NCI-H774 (cell line): ENCODE results near the gene MOGAT1.
"Not testable (repeated sequence)": the region's sequence is repeated elsewhere in the genome, so short reads cannot be mapped to it uniquely, and the experiment has no call there.

Experiments
- DNase-seq: peaks from one replicate; lab custom pipeline; 2025; lab: John Stamatoyannopoulos, UW

MOGAT1 gene

DNA sequence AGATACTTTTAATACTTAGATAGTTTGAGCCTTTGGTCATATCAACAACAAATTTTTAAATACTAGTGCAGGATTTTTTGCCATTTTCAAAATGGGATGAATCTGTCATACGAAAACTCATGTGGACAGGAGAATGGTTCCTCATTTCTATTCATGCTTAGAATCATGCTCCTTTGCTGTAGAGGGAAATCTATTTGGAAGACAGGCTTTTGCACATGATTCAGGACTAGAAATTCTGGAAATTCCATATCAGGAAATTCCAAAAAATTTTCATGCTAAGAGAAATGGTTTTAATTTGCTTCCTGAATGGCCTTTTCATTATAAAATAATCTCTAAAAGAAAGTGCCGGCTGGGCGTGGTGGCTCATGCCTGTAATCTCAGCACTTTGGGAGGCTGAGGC is 39.3 kb downstream of the MOGAT1 start:
- DNase-seq, result no peak

DNA sequence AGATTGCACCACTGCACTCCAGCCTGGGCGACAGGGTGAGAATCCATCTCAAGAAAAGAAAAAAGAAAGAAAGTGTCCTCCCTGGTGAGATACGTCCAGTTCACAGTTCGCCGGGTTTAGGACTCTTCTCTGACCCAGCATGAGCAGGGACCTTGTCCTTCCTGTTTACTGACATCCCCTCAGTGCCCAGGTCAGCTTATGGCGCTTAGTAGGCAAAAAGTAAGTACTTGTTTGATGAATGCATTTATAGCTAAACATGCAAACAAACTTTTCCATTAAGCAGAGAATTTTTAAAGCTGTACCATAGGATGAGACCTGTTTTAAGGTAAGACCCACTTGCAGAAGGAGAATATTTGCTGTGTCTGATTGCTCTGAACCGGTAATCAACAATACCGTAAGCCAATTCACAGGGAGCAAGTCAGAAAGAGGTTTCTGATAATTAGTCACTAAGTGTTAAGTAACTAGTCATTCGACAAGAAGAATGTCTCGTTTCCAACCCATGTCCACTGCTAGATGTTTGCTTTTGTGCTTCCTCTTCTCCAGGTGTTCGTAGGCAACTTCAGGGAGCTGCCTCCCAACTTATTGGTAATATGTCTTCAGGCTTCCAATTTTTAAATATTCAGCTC is 40.0 kb downstream of the MOGAT1 start:
- DNase-seq, result no peak

DNA sequence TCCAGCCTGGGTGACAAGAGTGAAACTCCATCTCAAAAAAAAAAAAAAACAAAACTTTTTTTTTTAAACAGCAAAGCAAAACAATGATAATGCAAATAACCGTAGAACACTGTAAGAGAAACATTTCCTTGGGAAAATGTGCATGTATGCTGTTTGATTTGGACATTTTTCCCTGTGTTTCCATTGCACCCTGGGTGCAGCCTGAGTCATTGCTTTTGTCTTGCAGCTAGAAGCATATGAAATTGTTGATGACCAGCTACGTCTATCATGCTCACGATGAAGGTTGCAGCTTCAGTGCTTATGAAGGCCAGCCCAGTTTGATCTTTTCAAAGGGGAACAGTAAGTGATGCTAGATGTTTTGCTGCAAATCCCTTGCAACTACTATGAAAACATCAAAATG is 41.5 kb downstream of the MOGAT1 start:
- DNase-seq, result no peak

DNA sequence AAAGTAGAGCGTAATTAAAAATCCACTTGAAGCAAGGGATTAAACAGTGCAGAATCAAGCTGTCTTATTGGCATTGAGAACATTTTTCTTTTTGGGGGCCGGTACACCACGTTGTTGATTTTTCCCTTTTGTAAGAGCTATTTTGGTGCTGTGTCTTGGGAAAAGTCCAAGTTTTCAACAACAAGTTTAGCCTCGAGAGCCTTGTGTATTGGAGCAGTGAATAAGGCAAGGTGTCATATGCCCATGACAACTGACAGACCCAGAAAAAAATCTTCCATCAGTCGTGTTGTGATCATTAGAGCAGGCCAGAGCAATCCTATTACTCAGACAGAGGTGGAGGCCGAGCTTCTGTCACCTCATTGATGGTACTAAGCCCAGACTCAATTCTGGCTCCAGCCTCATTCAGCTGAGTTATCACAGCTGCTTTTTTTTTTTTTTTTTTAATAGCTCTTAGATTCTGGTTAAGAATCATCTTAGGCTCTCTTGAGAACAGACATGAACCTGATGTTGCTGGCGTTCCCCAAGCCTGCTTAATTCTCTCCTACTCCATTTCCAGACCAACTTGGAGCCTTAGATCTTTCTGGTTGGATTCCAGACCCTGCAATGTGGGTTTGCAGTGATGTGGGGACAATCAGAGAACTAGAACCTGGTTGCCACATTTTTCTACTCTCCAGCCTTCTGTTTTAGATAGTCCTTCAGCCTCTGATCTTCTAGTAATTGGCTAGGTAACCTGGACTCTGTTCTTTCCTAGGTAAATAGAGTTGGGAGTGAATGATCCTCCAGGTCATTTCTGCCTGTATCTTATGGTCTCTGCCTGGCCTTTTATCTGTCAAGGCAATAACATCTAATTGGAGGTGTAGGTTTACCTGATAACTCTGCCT is 43.1 kb downstream of the MOGAT1 start:
- no peak for DNase-seq

DNA sequence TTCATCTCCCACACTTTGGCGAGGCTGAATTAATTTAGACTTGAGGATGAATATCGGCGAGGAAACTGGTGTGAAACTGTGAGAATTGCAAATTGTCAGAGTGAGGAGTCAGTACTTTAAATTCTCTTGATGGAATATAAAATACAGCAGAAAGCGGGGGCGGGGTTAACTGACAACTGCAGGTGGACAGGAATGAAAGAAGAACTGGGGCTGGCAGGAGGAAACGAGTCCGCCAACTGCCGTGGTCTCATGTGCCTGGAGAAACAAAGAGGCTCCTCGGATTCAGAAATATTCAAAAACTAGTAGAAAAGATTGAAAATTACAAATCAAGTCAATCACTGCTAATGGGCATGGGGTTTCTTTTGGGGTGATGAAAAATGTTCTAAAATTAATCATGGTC is 44.3 kb downstream of the MOGAT1 start:
- no peak for DNase-seq

DNA sequence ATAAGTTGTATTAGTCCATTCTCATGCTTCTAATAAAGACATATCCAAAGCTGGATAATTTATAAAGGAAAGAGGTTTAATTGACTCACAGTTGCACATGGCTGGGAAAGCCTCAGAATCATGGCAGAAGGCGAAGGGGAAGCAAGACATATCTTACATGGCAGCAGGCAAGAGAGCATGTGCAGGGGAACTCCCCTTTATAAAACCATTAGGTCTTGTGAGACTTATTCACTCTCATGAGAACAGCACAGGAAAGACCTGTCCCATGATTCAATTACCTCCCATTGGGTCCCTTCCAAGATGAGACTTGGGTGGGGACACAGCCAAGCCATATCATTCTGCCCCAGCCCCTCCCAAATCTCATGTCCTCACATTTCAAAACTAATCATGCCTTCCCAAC is 48.3 kb downstream of the MOGAT1 start:
- DNase-seq, result not testable (repeated sequence)

DNA sequence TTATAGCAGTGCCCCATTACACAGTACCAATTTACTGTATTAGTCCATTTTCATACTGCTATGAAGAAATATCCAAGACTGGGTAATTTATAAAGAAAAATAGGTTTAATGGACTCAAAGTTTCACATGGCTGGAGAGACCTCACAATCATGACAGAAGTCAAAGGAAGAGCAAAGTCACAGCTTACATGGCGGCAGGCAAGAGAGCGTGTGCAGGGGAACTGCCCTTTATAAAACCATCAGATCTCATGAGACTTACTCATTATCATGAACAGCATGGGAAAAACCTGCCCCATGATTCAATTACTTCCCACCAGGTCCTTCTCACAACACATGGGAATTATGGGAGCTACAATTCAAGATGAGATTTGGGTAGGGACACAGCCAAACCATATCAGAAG is 50.1 kb downstream of the MOGAT1 start:
- DNase-seq, result not testable (repeated sequence)

DNA sequence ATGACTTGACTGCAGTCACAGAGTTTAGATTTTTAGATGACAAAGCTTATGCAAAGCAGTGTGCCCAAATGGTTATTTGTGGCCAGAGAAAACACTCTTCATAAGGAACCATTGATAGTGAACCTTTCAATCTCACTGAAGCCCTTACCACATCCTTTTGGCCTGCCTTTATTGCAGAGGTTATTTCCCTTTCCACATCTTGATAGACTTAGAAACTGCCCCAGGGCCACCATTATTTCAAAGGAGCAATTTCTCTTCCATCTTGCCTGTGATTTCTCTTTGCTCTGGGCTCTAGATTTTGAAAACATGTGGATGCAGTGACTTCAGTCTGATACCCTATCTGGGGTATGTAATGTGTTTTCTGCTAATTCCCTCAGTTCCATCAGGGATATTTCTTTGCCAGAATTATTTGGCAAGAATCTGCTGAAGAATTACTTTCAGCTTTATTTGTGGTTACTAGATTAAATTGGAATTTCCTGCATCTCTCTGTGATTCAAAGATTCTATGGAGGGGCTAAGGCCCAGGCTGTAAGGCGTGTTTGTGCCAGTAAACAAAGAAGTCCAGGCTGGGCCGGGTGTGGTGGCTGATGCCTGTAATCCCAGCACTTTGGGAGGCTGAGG is 51.0 kb downstream of the MOGAT1 start:
- no peak for DNase-seq

DNA sequence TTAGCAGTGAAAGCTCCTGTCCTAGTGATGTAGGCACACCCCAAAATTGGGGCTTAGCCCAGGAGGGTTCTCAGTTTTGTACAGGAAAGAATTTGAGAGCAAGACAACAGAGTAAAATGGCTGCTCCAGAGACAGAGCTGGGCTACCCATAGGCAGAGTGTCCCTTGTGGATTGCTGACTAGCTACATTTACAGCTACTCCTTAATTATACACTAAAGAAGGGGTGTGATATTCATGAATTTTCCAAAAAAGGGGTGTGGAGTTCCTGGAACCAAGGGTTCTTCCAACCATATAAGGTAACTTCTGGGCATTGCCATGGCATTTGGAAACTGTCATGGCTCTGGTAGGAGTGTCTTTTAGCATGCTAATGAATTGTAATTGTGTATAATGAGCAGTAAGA is 52.8 kb downstream of the MOGAT1 start:
- no peak for DNase-seq

DNA sequence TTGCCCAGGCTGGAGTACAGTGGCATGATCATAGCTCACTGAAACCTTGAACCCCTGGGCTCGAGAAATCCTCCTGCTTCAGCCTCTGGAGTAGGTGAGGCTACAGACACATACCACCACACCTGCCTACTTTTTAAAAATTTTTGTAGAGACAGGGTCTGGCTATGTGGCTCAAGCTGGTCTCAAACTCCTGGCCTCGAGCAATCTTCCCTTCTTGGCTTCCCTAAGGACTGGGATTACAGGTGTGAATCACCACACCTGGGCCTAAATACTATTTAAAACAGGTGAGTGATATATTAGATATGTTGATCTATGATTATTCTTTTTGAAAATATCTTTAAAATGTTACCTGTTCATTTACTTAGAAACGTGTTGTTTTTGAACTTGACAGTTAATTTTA is 57.2 kb downstream of the MOGAT1 start:
- DNase-seq, result no peak

DNA sequence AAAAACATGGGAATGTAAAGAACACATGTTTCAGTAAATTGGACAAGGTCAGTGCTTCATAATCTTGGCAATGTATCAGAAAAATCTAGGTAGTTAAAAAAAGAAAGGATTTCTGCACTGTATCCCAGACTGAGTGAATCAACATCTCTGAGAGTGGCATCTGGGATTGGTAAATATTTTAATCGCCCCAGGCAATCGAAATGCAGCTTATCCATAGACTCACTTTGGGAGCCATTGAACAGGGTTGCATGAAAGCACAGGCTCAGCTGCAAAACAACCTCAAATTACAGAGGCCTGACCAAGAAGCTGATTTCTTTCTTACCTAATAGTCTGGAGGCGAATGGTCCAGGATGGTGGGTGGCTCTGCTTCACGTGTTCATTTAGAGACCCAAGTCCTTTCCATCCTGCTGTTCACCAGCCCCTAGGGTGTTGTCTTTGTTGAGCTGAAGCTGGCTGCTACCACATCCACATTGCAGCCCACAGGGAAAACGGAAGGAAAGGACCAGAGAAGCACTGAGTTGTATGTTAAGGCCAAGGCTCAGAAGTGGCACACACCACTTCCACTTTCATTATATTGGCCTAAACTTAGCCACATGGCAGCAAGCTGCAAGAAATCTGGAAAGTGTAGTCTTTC is 59.0 kb downstream of the MOGAT1 start:
- no peak for DNase-seq

DNA sequence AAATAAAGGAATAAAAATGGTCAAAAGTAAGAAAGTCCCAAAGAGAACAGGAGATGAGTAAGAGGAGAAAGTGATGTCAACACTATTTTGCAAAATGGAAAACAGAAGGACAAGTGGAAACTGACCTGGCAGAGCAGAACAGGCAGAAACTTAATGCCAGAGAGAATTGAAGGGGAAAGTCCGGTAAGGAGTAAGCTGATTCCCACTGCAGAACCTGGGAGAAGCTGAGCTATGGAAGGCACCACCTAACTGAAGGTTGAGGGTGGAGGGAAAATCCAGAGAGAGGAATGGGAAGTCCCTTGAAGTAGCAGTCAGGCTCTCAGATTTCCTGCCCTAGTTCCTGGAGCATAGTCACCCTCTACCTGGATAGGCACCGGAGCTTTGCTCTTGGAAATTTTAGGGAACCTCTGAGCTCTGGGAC is 59.8 kb downstream of the MOGAT1 start:
- no peak for DNase-seq

DNA sequence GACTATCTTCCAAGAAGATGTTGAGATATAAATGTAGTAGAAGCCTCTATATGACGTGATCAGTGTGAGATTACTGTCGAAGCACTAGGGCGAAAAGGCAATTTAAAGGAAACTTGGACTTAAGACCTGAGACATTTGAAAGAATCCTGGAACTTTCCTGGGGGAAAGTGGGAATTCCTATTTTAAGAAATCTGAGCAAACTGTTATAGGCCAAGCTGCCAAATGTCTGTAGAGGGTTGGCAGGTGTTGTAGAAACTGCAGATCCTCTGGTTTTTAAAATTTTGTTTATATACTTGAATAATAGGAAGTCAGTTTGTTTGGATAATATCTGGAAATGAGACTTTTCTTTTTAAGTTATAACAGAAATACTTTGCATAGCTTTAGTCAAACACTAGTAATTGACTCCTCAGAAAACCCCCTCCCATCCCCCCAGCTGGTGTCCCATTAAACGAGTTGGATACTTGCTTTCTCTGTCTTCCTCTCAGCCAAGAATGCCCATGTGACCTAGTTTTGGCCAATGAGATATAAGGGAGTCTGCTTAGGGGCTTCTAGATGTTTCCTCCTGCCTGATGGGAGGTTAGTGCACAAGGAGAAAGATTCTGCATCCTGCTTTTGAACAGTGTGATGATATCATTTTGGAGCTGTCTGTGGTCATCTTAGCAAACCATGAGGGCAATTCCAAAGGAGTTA is 61.2 kb downstream of the MOGAT1 start:
- DNase-seq, result no peak

DNA sequence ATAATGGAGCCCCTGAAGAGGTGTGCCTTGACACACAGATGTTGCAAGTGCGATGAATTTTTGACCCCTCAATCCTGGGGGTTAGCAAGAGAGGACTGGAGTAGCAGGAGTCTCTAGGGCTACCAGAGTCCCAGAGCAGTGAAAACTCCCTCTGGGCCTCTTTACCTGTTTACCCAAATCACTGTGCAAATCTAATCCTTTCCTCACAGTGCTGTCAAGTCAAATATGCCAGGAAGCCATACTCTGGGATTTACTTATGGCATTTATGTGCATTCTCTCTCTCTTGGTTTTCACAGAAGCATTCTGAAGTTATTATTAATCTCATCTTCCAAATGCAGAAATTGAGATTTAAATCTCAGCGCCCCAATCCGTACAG is 62.0 kb downstream of the MOGAT1 start:
- no peak for DNase-seq

DNA sequence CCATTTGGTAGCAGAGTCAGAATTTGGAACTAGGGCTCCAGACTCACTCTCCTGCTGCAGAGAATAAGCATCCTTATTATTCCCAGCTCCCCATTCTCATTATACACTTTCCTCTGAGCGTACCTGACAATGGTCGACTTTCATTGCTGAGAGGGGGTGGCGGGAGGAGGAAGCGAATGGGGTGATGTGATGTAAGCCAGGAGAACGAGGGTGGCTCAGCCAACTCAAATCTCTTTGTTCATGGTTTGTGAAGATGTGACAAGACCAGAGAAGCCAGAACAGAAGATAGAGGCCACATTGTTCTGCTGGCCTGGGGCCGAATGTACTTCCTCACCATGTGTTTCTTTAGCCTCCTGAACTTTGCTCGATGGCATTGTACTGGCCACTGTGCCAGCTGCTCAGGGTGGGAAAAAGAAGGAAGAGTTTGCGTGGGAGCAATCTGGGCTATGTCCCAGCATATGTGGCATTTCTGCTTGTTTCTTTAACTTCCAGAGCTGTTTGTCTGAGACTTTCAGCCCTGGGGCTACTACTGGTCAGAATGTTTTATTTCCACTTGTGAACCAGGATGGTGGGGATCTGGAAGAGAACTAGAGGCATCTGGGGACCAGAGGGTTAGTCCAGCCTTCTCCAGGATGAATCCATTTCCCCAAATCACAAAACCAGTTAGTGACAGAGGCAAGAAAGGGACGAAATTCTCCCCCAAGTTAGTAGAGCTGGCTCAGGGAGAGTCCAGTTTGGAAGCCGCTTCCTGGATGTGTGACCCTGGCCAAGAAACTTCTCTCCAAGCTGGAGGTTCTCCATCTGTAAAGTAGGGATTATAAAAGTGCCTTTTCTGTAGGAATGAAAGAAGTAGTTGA is 62.6 kb downstream of the MOGAT1 start:
- DNase-seq, result no peak

DNA sequence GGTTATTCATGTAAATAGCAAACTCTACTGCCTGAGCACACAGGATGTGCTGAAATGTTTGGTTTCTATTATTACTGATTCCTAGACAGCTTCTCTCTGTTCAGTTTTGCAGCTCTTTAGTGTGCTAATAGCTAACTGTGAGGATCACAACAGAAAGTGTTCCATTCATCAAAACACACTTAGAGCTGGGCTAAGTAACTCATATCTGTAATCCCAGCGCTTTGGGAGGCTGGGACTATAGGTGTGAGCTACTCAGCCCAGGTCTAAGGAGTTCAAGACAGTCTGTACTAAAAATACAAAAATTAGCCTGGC is 63.2 kb downstream of the MOGAT1 start:
- DNase-seq, result no peak

DNA sequence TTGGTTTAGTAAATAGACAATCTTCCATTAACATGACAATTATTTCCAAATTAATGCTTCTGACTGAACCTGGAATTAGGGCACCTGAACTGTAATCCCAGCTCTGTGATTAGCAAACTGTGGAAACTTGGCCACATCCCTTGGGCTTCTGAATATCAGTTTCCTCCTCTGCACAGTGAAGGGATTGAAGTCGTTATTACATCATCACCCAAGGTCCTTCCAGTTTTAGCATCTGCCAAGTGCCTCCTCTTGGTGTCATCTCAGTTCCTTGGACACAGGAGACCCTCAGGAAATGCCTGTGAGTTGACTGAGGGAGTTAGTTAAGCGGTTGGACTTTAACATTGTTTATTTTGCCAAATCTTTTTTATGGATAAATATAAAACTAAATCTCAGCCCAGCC is 64.8 kb downstream of the MOGAT1 start:
- no peak for DNase-seq

DNA sequence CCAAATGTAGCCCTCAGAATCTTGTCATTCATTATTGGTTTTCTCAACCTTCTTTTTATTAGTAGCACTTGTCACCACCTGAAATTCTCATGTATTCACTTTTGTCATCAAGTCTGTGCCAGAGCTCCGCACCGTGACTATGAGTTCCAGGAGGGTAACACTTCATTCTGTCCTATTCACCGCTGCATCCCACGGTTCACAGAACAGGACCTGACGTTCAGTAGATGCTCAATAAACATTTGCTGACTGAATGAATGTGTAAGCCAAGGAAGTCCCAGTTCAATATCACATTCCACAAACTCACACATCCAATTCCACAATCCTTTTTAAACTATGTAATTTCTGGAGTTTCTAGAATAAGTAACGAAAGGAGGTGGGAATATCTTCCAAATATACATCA is 65.5 kb downstream of the MOGAT1 start:
- DNase-seq, result no peak

DNA sequence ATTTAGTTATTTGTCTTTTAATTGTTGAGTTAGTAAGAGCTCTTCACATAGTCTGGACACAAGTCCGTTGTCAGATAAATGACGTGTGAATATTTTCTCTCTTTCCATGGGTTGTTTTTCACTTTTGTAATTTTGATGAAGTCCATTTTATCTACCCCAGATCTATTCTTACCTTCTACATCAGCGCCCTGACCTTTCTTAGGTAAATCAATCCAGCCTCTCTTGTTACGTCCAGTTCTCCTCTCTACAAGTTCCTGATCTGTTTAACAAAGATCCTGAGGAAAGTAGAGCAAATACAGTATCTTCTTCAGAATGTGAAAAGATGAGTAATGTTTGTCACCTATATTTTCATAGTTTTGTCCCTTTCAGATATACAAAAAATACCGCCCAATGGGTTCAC is 66.9 kb downstream of the MOGAT1 start:
- DNase-seq, result no peak

DNA sequence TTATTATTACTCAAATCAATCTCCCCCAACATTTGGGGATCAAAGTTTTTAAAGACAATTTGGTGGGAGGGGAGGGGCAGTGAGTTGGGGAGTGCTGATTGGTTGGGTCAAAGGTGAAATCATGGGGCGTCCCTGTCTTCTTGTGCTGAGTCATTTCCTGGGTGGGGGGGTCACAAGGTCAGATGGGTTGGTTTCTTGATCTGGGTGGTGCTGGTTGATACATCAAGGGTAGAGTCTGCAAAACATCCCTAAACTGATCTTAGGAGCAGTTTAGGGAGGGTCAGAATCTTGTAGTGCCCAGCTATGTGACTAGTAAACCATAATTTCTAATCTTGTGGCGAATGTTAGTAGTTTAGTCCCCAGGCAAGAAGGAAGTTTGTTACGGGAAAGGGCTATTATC is 67.4 kb downstream of the MOGAT1 start:
- no peak for DNase-seq

DNA sequence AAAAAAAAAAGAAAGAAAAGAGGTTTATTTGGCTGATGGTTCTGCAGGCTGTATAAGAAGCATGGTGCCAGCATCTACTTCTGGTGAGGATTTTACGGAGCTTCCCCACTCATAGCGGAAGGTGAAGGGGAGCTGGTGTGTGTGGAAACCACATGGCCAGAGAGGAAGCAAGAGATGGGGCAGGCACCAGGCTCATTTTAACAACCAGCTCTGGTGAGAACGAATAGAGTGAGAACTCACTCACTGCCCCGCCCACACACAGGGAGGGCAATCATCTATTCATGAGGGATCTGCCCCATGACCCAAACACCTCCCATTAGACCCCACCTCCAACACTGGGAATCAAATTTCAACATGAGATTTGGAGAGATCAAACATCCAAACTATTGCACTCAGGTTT is 68.5 kb downstream of the MOGAT1 start:
- DNase-seq, result no peak
